SK-N-SH (cell line): Measurements from ENCODE around the gene UVRAG. TPM values are rescaled to one million over a fixed set of nuclear protein-coding genes. Genes with fewer than 3 reads are reported as not detected.

ENCODE experiments used
- CTCF ChIA-PET: fragments of 300-600, 350-600 bp; formaldehyde crosslinking; extraction: SDS; loops from one replicate; lab custom pipeline; 2021; lab: Yijun Ruan, JAX
- POLR2A ChIA-PET: fragments of 350-600 bp; sonication (Branson Sonifier 250); formaldehyde crosslinking; extraction: SDS; loops from one replicate; lab custom pipeline; 2020; ENCODE audit warnings: antibody characterized with exemption, inconsistent platforms; lab: Yijun Ruan, JAX
- DNase-seq: peaks from one replicate; pipeline ENCODE4 v3.0.0; 2012
- H2AFZ ChIP-seq: fragments of 200-600 bp; sonication (generic); 2 replicates; pipeline ENCODE4 v1.8.1; 2016; ENCODE audit warnings: antibody characterized with exemption, mild to moderate bottlenecking, low read depth
- H3F3A ChIP-seq: fragments of 200-600 bp; sonication (generic); replicated peaks from 2 replicates; pipeline ENCODE3; 2016; ENCODE audit warnings: antibody characterized with exemption, mild to moderate bottlenecking; ENCODE audit not compliant: insufficient read depth
- H3K27ac ChIP-seq, 2 experiments: fragments of 200-500 bp in 1 of 2; fragments of 200-600 bp in 1 of 2; sonication (Bioruptor generic) in 1 of 2; sonication (generic), shearing (Covaris generic) in 1 of 2; 2 replicates each; pipeline versions ENCODE4 v1.5.1 to v1.6.1; 2014 to 2016; ENCODE audit warnings: low read depth in 2 of 2, inconsistent platforms in 1 of 2, low read length in 1 of 2, mild to moderate bottlenecking in 1 of 2, mixed read lengths in 1 of 2
- H3K27me3 ChIP-seq: fragments of 200-600 bp; sonication (generic), shearing (Covaris generic); 2 replicates; pipeline ENCODE4 v1.6.1; 2016; ENCODE audit warnings: mixed run types; ENCODE audit not compliant: insufficient read depth
- H3K36me3 ChIP-seq, 2 experiments: fragments of 200-500 bp in 1 of 2; fragments of 200-600 bp in 1 of 2; sonication (Bioruptor generic) in 1 of 2; sonication (generic) in 1 of 2; replicated peaks in 1 of 2; 2 replicates each; pipeline versions ENCODE3 to v1.5.1; 2014 to 2016; ENCODE audit warnings: low read length in 1 of 2, mild to moderate bottlenecking in 1 of 2; ENCODE audit not compliant: insufficient read depth in 2 of 2, control insufficient read depth in 1 of 2
- H3K4me1 ChIP-seq, 2 experiments: fragments of 200-500 bp in 1 of 2; fragments of 200-600 bp in 1 of 2; sonication (Bioruptor generic) in 1 of 2; sonication (generic), shearing (Covaris generic) in 1 of 2; 2 replicates each; pipeline versions ENCODE4 v1.5.1 to v1.6.1; 2014 to 2016; ENCODE audit warnings: low read depth in 1 of 2, low read length in 1 of 2, mixed run types in 1 of 2; ENCODE audit not compliant: insufficient read depth in 2 of 2, control insufficient read depth in 1 of 2
- H3K4me2 ChIP-seq: fragments of 200-600 bp; sonication (generic), shearing (Covaris generic); 2 replicates; pipeline ENCODE4 v1.6.1; 2017; ENCODE audit warnings: mixed run types
- H3K4me3 ChIP-seq, 2 experiments: fragments of 200-500 bp in 1 of 2; fragments of 200-600 bp in 1 of 2; sonication (Bioruptor generic) in 1 of 2; sonication (generic), shearing (Covaris generic) in 1 of 2; 2 replicates each; pipeline versions ENCODE4 v1.5.1 to v1.8.1; 2014 to 2016; ENCODE audit warnings: low read depth in 2 of 2, inconsistent platforms in 1 of 2, low read length in 1 of 2, mild to moderate bottlenecking in 1 of 2, mixed read lengths in 1 of 2, moderate library complexity in 1 of 2
- H3K79me2 ChIP-seq: fragments of 200-600 bp; sonication (generic); 2 replicates; pipeline ENCODE4 v1.8.1; 2017; ENCODE audit warnings: mild to moderate bottlenecking; ENCODE audit not compliant: insufficient read depth
- H3K9ac ChIP-seq: fragments of 200-600 bp; sonication (generic); 2 replicates; pipeline ENCODE4 v1.6.1; 2017; ENCODE audit warnings: mixed run types
- H3K9me2 ChIP-seq: fragments of 200-600 bp; sonication (generic); 2 replicates; pipeline ENCODE4 v1.6.1; 2017; ENCODE audit warnings: mixed run types
- H3K9me3 ChIP-seq: fragments of 200-600 bp; sonication (generic); 2 replicates; pipeline ENCODE4 v1.6.1; 2017; ENCODE audit warnings: mixed run types, mild to moderate bottlenecking, moderate library complexity
- H4K20me1 ChIP-seq: fragments of 200-600 bp; sonication (generic); 2 replicates; pipeline ENCODE4 v1.6.1; 2017; ENCODE audit warnings: mild to moderate bottlenecking, mixed run types; ENCODE audit not compliant: insufficient read depth
- EP300 ChIP-seq, 2 experiments: IDR thresholded peaks; 2 replicates each; pipeline versions ENCODE4 v1.4.0 to v1.6.1; 2012; ENCODE audit warnings: borderline replicate concordance in 1 of 2, low read depth in 1 of 2, low read length in 1 of 2
- FOXM1 ChIP-seq: IDR thresholded peaks from 2 replicates; pipeline ENCODE4 v1.4.0; 2012; ENCODE audit warnings: low read depth, mild to moderate bottlenecking
- GATA2 ChIP-seq: sonication (generic); formaldehyde crosslinking; IDR thresholded peaks from 2 replicates; pipeline ENCODE4 v1.5.0; 2020; ENCODE audit warnings: mild to moderate bottlenecking, missing genetic modification reagents
- IRF3 ChIP-seq: fragments of 150-350 bp; IDR thresholded peaks from 2 replicates; pipeline ENCODE4 v1.6.1; 2016; ENCODE audit warnings: mild to moderate bottlenecking, low read depth, low read length
- NRF1 ChIP-seq: IDR thresholded peaks from 2 replicates; pipeline ENCODE4 v1.6.1; 2012; ENCODE audit warnings: low read depth, mild to moderate bottlenecking, low read length
- PBX3 ChIP-seq: IDR thresholded peaks from 2 replicates; pipeline ENCODE4; 2012
- RCOR1 ChIP-seq: fragments of 150-350 bp; IDR thresholded peaks from 2 replicates; pipeline ENCODE4 v1.6.1; 2017; ENCODE audit warnings: antibody characterized with exemption, low read length
- REST ChIP-seq: IDR thresholded peaks from 2 replicates; pipeline ENCODE4 v1.6.1; 2012; ENCODE audit warnings: mild to moderate bottlenecking, low read depth, low read length, moderate library complexity
- RXRA ChIP-seq: IDR thresholded peaks from 2 replicates; pipeline ENCODE4 v1.4.0; 2012; ENCODE audit warnings: low read depth, mild to moderate bottlenecking, borderline replicate concordance
- SMC3 ChIP-seq: IDR thresholded peaks from 2 replicates; pipeline ENCODE4 v1.6.1; 2012; ENCODE audit warnings: low read depth, low read length, improper control_type of control experiment
- TEAD4 ChIP-seq: IDR thresholded peaks from 2 replicates; pipeline ENCODE4 v1.4.0; 2012; ENCODE audit warnings: mild to moderate bottlenecking, borderline replicate concordance; ENCODE audit not compliant: insufficient read depth
- USF1 ChIP-seq: IDR thresholded peaks from 2 replicates; pipeline ENCODE4 v1.4.0; 2012; ENCODE audit warnings: low read depth, borderline replicate concordance
- USF2 ChIP-seq: fragments of 150-350 bp; IDR thresholded peaks from 2 replicates; pipeline ENCODE4 v1.6.1; 2017; ENCODE audit warnings: antibody characterized with exemption, low read length, low read depth, borderline replicate concordance
- ZBTB33 ChIP-seq: IDR thresholded peaks from 2 replicates; pipeline ENCODE4 v1.4.0; 2012; ENCODE audit warnings: low read depth, borderline replicate concordance
- WGBS: methylation state at CpG from one replicate; pipeline ENCODE4 v1.1.6; 2017; ENCODE audit warnings: low lambda C conversion rate; 5-methylcytosine and 5-hydroxymethylcytosine counted together
- polyA plus RNA-seq, 3 experiments: library from polyadenylated mRNA; depleted of rRNA; stranded (reverse); fragments of >200 nt; gene quantifications; 2 replicates each; pipeline ENCODE4 v1.2.3, GENCODE V29; 2012

The UVRAG gene
- polyA plus RNA-seq, 1 of the 3 experiments (the other 2 are of a cell fraction) = 5.8 TPM

GRCh38 chr11:75812542-75813040 lies 2.4 kb upstream of the UVRAG start:
- TF ChIP-seq EP300 (IDR thresholded peaks at IDR 0.05; ENCODE audit: borderline replicate concordance in 1 of 2, low read depth in 1 of 2, low read length in 1 of 2) (no peak), NRF1 (no peak), RCOR1 (no peak), FOXM1 (no peak), PBX3 (no peak), USF1 (no peak), ZBTB33 (no peak), REST (no peak), GATA2 (CRISPR knock-in tag) (no peak), RXRA (no peak), SMC3 (no peak), IRF3 (no peak), TEAD4 (no peak), USF2 (no peak)
- H3K9me3 ChIP-seq = no peaks in the 10 kb centered on the region
- no peak overlapping the region for H3K4me2 ChIP-seq
- no peaks in the 10 kb centered on the region for H3K9me2 ChIP-seq
- no peaks in the 10 kb centered on the region for H3K27me3 ChIP-seq
- H3F3A ChIP-seq = peaks cover 16% of the 10 kb centered on the region
- DNase-seq = no peak
- H3K36me3 ChIP-seq = no peaks in the 10 kb centered on the region
- H3K79me2 ChIP-seq = peaks cover 22% of the 10 kb centered on the region
- CTCF ChIA-PET = interaction anchor here (0.6 to 4.6 kb wide), 4 partner anchors 10 to 396 kb away, joined by 3 to 44 read pairs (median 12); no protein-coding TSS in a partner anchor
- H3K4me1 ChIP-seq = peaks cover 9 to 13% of the 10 kb centered on the region in 2 experiments; a peak in 2 of 4 replicates
- peaks cover 5% of the 10 kb centered on the region; the same call in 1 of the 2 replicates for H4K20me1 ChIP-seq
- POLR2A ChIA-PET = no interaction called here
- no peak overlapping the region for H2AFZ ChIP-seq
- H3K4me3 ChIP-seq = no peak overlapping the region
- H3K27ac ChIP-seq = no peak overlapping the region
- 96% methylated on average over 2 of the region's 2 CpGs for WGBS
- H3K9ac ChIP-seq = no peak overlapping the region
